ENCODE data around the gene FAM110A.
"Not testable (repeated sequence)": the region's sequence is repeated elsewhere in the genome, so short reads cannot be mapped to it uniquely, and the experiment has no call there.

FAM110A gene
- 8.2 to 14.7 (median 12.2) reads per million in 4 donors for total RNA-seq

GRCh38 chr20:833450-834150 is at the start of gene FAM110A:
Gene FAM110A, plus strand, starts transcription at chr20:833715. Its CDS starts 11,090 bp downstream, at chr20:844805.
- peak; percentile 89 to 96 (median 93) for DNase-seq

DNA sequence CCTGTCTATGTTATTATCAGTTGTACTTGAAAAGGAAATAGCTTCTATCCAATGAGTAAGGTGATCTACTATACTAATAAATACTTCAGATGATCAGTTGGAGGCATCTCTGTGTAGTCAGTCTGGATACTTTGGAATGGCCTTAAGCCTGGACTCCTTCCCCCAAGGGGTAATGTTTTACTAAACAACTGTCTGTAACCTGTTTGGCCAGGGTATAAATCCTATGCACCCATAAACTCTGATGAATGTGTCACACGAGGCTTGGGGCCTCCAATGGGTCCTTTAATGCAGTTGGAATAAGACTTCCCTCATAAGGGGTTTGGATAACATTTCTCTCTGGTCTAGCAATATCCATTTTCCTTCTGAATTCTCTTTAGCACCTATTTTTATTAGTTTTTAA is 45.7 kb upstream of the FAM110A start:
- DNase-seq: no peak

GRCh38 chr20:791056-791455 is 42.5 kb upstream of the FAM110A start:
- DNase-seq: no peak

GRCh38 chr20:792248-792647 is 41.3 kb upstream of the FAM110A start:
- DNase-seq: no peak

- no peak for DNase-seq
Measured at GRCh38 chr20:796921-797320, 36.6 kb upstream of the FAM110A start.

DNA sequence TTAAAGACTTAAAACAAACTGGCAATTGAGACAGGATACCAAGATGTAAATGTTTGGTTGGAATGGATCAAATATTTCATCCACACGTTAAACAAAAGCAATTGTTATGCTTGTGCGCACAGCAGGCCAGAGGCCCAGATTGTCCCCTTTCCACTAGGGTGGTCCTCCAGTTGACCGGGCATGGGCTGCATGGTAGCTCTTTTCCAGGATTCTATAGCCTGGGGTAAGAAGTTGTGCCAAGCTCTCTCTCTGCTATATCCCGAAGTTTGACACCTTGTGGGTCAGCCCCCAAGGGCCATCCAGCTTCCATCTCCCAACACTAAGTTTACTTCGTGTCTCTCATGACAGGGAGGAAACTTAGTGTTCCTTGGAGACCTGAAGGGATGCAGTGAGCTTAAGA is 34.8 kb upstream of the FAM110A start:
- not testable (repeated sequence) for DNase-seq

GRCh38 chr20:800026-800425 is 33.5 kb upstream of the FAM110A start:
- DNase-seq: not testable (repeated sequence)

DNA sequence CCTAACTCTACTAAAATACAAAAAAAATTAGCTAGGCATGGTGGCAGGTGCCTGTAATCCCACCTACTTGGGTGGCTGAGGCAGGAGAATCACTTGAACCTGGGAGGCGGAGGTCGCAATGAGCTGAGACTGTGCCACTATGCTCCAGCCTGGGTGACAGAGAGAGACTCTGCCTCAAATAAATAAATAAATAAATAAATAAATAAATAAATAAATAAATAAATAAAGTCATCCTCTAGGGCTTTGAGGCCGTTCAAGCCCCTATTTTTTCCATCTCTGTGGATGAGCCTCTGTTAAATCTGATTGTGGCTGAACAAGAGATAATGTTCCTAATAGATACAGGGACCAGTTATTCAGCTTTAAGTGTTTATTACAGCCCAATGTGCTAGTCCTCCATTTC is 31.8 kb upstream of the FAM110A start:
- DNase-seq: no peak

DNA sequence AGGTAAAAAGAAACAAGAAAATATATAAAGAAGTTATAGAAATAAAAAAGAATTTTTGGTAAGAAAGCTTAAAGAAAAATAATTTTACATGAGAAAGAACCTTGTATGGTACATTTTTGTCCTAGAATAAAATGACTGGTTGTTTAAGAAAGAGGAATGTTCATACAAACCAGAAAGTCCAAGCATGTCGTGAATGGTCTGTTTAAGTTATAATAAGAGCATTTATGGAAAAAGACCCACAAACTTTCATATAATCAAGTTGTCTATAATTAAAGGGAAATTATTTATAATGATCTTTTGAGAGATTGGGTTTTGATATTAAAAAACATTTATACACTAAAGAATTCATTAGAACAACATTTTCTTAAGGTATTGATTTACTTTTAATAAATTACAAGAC is 27.8 kb upstream of the FAM110A start:
- DNase-seq: no peak

- DNase-seq: not testable (repeated sequence)
Measured at GRCh38 chr20:811776-812434, 21.6 kb upstream of the FAM110A start.

DNA sequence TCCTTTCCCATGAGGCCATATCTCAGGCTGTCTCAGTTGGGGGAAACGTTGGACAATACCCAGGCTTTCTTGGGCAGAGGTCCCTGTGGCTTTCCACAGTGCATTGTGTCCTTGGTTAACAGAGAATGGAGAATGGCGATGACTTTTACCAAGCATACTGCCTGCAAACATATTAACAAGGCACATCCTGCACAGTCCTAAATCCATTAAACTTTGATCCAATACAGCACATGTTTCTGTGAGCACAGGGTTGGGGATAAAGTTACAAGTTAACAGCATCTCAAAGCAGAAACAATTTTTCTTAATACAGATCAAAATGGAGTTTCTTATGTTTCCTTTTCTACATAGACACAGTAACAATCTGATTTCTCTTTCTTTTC is 21.1 kb upstream of the FAM110A start:
- not testable (repeated sequence) for DNase-seq

GRCh38 chr20:813390-813789 is 20.1 kb upstream of the FAM110A start:
- DNase-seq: no peak

DNA sequence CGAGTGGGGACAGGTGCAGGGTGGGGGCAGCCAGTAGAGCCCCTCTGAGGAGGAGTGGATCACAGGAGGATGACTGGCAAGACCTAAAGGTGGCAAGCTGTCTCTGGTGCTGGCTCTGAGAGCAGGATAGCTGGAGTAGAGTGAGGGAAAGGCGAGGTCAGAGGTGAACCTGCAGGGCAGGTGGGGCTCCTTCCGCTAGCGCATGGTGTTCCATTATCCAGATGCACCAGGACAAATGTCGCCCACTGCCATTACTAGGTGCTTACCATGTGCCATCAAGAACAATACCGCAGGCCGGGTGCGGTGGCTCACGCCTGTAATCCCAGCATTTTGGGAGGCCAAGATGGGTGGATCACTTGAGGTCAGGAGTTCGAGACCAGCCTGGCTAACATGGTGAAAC is 18.3 kb upstream of the FAM110A start:
- DNase-seq: no peak

- DNase-seq: peak; percentile 38 to 69 (median 55)
Measured at GRCh38 chr20:815914-816606, 17.5 kb upstream of the FAM110A start.

DNA sequence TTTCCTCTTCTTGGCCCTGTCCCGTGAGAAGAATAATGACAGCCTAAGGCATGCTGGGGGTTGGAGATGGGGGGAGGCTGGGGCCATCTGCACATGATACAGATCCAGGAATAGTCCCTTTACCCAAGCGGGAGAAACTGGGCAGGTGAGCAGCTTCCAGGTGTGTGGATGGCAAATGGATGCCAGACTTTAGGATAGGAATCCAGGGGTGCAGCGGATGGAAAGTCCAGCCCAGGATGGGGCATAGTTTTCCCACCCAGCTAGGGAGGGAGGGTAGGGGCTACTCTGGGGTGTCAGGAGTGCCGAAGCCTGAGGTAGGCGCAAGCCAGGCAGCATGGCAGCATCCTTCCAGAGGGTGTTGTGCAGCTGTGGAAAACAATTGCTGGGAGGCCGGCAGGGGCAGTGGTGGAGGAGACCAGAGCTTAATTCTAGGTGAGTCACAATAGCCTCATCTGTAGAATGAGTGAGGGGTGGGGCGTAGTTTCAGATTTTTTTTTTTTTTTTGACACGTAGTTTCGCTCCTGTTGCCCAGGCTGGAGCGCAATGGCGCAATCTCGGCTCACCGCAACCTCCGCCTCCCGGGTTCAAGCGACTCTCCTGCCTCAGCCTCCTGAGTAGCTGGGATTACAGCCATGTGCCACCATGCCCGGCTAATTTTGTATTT is 15.4 kb upstream of the FAM110A start:
- DNase-seq: no peak

GRCh38 chr20:819680-820322 is 13.7 kb upstream of the FAM110A start:
- no peak for DNase-seq

GRCh38 chr20:820323-820953 is 13.1 kb upstream of the FAM110A start:
- no peak for DNase-seq

DNA sequence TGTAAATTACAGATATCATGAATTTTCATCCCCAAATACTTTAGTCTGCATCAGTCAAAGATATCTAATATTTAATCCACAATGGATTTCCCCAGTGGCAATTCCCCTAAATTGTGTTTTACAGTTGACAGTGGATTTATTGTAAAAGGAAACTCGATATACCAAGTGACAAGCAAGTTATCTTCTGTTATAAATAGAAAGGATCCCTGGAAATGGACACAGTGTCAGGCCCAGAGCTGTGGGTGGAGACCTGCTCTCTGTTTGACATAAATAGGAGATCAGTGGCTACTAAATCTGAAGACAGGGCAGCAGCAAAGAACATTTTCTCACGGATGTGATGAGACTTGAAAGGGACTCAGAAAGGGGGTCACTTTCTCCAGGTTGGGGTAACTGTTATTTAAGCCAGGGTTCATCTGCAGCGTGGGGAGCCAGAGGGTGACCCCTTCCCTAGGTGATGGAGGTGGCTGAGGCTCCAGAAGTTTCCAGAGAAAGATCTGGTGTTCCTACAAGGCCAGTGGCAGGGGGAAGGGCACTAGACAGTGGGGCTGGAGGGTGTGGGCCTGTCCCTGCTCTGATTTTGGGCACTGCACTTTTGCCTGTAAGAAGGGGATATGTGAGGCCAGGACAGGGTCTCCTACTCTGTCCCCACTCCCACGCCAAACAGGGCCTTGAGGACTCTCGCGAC is 12.3 kb upstream of the FAM110A start:
- DNase-seq: no peak

- DNase-seq: no peak
Measured at GRCh38 chr20:821731-822065, 11.8 kb upstream of the FAM110A start.

GRCh38 chr20:822651-823573 is 10.6 kb upstream of the FAM110A start:
- no peak for DNase-seq

DNA sequence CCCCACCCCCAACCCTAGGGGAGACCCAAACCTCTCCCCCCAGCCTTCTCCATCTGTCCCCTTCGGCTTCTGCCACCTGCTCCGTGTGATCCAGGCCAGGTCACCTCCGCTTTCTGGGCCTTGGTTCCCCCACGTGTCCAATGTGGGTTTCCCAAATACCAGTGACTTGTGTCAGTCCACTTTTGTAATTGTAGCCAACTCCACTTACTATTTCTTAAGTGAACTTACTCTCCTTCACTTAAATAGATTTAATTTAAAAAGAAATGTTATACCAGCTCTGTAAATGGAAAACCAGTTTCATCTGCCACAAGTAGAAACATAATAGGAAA is 10.0 kb upstream of the FAM110A start:
- no peak for DNase-seq

All from T-helper 1 cell (primary cell).